Measurements from ENCODE around the gene MKI67.

The MKI67 gene

DNA sequence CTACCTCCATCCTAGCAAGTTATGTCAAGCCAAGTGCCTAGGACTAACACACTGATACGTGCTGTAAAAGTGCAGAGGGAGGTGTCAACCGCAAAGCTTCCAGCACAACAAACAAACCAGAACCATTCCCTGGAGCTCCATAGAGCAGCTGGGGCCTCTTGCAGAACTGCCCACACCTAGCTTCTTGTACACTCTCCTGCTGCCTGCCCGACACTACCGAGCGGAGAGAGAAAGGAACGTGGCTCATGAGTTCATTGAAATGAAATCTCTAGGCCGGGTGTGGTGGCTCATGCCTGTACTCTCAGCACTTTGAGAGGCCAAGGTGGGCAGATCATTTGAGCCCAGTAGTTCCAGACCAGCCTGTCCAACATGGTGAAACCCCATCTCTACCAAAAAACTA is 73.5 kb downstream of the MKI67 start:
- no peak for DNase-seq (ENCODE audit: low read depth in 2 of 2)

DNA sequence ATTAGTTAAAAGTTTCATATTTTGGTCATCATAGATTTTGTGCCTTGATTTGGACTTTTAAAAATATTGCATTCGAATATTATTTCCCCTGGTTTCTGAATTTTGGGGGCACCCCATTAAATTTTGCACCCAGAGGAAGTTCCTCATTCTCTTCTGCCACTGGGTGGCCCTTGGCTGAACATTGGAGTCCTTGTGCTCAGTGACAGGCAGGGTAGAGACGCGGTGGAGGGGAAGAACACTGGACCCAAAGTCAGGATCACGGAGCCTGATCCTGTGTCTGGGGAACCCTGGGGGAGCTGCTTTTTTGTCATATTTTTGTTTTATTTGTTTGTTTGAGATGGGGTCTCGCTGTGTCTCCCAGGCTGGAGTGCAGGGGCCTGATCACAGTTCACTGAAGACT is 74.7 kb downstream of the MKI67 start:
- no peak for DNase-seq (ENCODE audit: low read depth in 2 of 2)

DNA sequence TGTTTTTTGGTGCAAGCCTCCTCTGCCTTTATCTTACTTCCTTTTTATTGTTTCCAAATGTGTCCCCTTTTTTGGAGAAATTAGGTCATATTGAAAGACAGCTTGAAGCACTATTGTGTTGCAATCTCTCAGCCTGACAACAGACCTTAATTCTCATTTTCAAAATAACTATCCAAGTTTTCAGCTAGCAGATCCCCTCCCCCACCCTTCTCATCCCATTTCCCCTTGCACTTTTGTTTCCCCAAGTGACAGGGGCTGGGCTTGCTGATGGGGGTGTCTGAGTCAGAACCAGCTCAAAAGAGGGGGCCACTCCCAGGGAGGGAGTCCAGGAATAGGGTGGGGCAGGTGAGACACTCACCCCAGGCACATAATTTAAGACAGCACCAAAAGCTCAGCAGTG is 75.3 kb downstream of the MKI67 start:
- no peak for DNase-seq (ENCODE audit: low read depth in 2 of 2)

DNA sequence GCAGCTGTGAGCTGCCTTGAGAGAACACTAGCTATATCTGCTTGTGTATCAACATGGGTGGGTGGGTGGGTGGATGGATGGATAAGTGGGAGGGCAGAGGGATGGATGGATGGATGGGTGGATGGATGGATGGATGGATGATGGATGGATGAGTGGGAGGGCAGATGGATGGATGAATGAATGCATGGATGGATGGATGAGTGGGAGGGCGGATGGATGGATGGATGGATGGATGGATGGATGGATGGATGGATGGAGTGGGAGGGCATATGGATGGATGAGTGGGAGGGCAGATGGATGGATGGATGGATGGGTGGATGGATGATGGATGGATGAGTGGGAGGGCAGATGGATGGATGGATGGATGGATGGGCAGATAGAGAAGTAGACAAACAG is 76.1 kb downstream of the MKI67 start:
- DNase-seq (ENCODE audit: low read depth in 2 of 2) = no peak

DNA sequence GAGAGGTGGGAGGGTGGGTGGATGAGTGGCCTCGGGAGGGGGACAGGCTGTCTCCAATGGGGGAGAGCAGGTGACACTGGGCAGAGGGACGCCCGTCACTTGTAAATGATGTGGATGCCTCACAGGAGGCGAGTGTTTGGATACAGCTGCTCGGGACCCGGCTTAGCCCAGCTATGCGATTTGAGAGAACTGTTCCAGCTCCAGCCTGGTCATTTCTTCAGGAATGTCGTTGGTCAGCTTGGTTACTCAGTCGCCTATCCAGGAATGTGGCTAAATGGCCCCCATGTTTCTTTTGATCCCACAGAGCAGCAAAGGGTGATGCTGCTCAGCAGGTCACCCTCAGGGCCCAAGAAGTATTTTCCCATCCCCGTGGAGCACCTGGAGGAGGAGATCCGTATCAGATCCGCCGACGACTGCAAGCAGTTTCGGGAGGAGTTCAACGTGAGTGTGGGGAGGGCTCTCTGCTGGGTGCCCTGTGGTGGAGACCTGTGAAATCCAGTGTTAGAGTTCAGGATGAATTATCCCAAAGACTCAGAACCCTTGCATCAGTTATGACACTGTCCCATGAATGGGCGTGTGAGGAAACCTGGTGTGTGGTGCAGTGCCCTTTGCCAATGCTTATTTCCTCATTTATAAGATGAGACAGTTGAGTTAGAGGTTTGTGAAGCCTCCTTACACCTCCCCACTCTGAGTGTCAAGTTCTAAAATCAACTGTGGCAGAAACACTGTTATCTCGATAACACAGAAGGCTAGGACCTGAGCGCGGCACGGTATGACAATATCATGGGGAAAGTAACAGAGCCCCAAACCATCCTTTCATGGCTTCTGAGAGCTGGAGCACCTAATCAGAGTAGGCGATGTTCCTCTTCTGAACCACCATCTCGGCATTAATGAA is 76.8 kb downstream of the MKI67 start:
- DNase-seq (ENCODE audit: low read depth in 2 of 2) = no peak

DNA sequence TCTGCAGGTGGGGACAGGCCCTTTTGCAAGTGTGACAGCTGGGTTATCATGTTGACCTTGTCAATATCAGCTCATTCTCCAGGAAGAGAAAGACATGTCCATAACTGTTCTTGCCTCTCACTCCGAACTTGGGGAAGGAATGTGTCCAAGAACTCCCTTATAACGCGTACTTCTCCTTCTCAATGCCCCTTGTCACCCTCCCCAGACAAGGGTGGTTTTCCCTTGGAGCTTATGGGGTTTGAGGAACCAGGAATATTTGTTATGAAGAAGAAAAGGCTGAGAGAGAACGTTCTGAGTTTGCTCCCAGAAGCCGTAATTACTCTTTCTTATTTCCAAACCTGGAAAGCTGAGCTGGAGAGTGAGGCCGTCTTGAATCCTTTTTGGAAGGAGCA is 77.4 kb downstream of the MKI67 start:
- no peak for DNase-seq (ENCODE audit: low read depth in 2 of 2)

DNA sequence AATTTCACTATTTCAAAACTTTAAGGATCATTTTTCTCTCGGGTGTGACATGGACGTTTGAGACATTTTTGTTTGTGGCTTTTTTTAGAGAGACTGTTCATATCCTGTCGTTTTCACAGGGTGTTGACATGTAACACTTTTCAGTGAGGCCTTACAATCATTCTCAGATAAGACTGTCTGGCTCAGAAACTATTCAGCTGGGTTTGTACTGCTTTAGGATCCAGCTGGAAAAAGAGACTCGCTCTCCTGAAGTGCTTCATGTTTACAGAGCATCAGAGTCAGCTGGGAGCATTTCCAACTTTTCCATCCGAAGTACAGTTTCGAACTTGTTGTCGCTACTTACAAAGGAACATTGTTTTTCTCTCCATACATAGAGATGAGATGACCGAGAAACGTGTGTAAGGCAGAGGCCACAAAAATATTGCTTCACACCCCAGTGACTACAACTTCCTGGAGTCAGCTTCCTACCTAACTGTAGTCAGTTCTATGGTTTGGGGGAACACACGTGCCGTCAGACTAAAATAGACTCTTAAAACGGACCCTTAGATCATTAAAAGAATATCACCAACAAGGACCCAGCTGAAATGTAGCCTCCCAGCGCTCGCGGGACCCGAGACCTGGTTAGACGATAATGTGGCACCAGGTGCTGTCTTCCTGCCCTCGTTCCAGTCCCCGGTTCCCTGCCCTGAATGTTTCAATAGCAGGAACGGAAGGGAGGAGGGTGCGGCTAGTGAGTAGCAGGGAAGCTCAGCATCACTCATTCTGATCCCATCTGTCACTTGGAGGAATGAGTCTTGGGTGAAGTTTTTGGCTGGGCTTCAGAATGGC is 78.0 kb downstream of the MKI67 start:
- no peak for DNase-seq (ENCODE audit: low read depth in 2 of 2)

DNA sequence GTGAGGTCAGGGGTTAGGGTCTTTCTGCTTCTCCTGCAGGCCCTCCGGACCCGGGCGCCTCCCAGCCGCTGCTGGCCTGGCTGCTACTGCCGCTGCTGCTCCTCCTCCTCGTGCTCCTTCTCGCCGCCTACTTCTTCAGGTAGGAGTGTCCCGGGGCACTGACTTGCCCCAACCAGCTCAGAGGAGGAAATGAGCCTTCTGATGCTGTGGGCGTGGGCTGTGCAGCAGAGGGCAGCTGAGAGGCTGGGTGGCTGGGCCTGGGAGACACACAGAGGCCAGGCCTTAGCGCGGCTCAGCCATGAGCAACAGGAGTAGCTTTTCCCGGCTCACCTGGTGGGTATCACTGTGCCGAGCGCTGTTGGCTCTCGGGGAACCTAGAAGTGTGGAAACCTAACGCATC is 78.9 kb downstream of the MKI67 start:
- peak; percentile 78 to 82 for DNase-seq (ENCODE audit: low read depth in 2 of 2)

DNA sequence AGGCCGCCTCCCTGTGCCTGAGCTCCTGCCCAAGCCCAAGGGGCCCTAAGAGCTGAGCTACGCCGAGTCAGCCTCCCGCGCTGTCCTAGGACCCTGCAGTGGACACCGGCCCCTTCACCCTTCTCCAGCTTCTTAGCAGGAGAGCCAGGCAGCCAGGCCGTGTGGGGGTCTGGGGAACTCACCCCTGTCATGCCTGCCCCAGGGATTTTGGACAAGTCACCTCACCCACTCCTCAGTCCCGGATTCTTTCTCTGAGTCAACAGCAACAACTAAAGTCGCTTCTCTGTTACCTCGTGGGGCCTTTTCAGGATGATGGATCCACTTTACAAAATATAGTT is 79.3 kb downstream of the MKI67 start:
- no peak for DNase-seq (ENCODE audit: low read depth in 2 of 2)

Measured in stimulated activated CD8-positive, alpha-beta memory T cell treated with anti-CD3 and anti-CD28 coated beads, Interleukin-15, amount 100 ng/mL, for 48 hours (primary cell).